GM18861 (cell line): ENCODE results near the gene TSC22D1.

Experiments used
- ATAC-seq: cut with Tn5 transposase; IDR thresholded peaks from one replicate; pipeline ENCODE4 v1.9.1; 2021; ENCODE audit not compliant: unreplicated experiment

Gene TSC22D1

GRCh38 chr13:44410328-44410859 lies 165.7 kb downstream of the TSC22D1 start:
- ATAC-seq = no peak

DNA sequence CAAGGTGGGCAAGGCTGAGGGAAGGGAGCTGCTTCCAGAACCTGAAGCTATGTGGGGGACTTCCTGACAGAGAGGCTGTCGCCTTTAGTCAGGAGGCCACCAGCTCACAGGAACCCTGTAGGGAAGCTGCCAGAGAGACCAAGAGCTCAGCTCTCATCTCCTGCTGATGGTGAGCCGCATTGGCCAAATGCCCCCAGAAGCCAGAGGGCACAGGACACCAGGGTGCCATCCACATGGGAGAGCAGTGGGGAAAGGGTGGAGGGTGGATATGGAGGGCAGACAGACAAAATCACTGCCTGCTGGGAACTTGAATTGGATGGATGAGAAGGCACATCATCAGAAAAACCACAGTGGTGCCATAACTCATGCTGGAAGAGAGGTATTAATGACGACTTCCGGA lies 166.5 kb downstream of the TSC22D1 start:
- no peak for ATAC-seq

DNA sequence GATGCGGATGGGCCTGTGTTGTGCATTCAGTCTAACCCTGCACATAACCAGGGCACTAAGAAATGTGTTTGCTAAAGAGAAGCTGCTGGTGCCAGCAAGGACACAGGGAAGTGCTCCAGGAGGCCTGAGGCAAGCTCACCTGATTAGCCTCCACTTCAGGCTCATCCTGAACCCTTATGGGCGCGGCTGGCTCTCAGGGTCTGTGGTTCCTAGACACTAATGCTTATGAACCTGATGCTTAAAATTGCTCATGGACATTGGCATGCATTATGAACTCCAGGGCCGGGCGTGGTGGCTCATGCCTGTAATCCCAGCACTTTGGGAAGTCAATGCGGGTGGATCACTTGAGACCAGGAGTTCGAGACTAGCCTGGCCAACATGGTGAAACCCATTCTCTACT lies 168.2 kb downstream of the TSC22D1 start:
- ATAC-seq = no peak

- no peak for ATAC-seq
These were observed 168.8 kb downstream of the TSC22D1 start for GRCh38 chr13:44407379-44407778.

GRCh38 chr13:44406617-44407016 lies 169.5 kb downstream of the TSC22D1 start:
- ATAC-seq = no peak

GRCh38 chr13:44404261-44405132 lies 171.6 kb downstream of the TSC22D1 start:
- ATAC-seq = no peak

DNA sequence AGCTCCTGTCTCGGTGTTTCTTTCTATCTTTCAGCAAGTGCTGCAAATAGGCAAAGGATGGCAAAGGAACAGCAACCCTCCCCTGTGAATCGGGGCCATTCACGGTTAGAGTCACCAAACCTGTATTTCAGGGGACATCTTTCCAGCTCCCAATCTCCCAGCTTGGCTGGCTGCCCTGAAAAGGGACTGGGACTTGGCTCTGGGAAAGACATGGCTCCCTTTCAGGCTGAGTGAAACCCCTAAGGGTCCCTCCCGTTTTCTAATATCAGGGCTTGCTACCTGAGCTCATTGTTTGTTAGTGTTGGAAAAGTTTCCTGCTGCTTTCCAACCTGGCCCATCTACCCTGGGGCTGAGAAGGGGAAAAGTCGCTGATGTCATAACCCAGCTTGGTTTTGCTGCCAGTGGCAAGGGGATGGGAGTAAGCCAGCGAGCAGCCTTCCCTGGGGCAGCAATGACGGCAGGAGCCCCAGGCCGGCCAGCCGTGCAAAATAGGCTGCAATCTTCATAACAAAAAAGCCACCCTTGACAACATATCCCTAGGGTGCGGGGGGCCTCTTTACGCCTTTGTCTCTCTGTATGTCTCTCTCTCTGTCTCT lies 172.6 kb downstream of the TSC22D1 start:
- ATAC-seq = no peak

GRCh38 chr13:44402899-44403445 lies 173.2 kb downstream of the TSC22D1 start:
- no peak for ATAC-seq

DNA sequence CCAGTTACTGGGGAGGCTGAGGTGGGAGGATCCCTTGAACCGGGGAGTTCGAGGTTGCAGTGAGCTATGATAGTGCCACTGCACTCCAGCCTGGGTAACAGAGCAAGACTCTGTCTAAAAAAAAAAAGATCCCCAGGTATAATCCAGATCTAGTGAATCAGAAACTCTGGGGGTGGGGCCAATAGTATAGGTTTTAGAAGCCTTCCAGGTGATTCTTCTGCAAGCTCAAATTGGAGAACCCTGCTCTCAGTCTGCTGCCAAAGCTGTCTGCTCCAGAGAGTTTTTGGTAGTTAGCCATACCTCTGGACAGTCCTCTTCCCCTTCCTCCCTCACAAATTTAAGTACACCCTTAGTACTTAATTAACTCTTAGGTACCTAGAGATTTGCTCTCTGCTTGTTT lies 174.6 kb downstream of the TSC22D1 start:
- no peak for ATAC-seq

DNA sequence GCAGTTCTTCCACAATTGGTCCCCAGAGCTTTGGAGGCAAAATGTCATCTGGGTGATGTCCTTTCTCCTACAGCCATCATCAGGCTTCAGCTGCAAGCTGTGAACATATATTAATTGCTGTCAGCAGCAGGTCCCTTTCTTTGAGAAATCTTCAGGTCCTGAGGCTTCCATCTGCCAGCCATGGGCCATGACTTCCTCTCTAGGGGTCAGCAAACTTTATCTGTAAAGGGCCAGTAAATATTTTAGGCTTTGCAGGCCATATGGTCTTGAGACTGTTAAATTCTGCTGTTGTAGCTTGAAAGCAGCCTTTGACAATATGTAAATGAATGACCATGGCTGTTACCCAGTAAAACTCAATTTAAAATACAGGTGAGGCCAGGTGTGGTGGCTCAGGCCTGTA lies 175.4 kb downstream of the TSC22D1 start:
- ATAC-seq = no peak

DNA sequence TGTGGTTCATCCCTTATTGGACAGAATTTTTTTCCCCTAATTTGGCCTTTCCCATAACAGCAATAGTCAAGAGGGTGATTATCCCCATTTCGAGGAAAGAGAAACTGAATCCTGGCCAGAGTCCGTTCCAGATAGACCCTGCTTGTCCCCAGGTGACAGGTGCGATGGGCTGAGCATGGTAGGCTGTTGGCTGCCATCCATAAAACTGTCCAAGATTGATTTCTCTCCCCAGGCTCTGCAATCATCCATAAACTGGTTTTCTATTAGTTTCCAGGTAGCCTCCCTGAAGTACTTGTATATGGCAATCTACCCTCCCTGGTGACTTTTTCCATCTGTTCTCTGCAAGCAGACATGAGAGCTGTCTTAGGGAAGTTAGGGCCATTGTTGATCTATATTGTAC lies 177.1 kb downstream of the TSC22D1 start:
- ATAC-seq = no peak

DNA sequence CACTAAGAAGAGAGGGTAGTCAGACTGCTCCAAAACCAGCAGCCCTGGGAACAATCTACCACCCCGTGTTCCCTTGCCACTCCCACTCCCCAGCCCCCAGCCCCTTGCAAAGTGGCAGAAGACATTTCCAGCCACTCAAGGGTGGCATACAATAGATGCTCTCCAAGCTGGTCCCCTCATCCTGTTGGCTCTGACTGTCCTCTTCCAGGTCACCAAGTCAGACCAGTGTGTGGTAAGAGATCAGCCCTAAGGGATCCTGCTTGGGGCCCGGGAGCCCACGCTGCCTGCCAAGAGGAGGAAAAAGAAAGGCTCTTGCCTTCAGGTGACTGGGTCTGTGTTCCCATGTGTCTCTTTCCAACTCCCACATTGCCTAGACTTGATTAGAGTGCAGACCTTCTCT lies 177.5 kb downstream of the TSC22D1 start:
- no peak for ATAC-seq

DNA sequence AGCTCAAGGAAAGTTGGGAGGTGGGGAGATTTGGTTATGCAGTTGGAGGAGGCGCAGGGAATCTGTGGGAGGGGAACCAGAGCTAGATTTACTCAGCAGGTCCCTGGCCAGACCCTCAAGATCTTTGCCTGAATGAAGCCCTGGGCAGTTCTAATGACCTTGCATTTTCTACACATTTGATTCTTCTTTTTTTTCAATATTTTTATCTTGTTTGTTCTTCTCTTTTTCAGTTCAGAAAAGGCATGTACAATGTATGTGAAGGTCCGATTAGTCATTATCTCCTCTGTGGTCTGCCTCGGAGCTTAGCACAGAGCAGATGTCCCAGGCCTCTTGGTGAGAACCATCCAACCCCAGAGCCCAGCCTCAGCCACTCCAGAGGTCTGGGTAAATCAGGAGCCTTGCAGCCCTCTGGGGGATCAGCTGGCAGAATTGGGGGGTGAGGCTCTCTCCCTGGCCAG lies 178.3 kb downstream of the TSC22D1 start:
- no peak for ATAC-seq

GRCh38 chr13:44396701-44397580 lies 179.2 kb downstream of the TSC22D1 start:
- no peak for ATAC-seq

GRCh38 chr13:44395976-44396694 lies 180.0 kb downstream of the TSC22D1 start:
- no peak for ATAC-seq

DNA sequence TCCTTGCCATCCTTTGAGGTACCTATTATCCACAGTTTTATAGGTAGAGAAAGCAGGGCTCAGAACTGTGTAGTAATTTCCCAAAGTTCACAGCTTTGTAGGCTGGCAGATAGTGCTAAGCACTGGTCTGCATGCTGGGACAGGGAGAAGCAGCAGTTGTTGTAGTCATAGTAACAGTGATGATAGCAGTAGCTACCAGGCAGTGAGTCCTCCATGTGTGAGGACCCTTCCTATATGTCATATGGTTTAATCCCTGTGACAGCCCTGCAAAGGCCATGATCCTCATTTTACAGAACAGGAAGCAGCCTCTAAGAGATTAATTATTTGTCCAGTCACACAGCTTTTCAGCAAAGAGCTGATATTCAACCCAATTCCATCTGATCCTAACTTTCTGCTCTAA lies 181.5 kb downstream of the TSC22D1 start:
- no peak for ATAC-seq

DNA sequence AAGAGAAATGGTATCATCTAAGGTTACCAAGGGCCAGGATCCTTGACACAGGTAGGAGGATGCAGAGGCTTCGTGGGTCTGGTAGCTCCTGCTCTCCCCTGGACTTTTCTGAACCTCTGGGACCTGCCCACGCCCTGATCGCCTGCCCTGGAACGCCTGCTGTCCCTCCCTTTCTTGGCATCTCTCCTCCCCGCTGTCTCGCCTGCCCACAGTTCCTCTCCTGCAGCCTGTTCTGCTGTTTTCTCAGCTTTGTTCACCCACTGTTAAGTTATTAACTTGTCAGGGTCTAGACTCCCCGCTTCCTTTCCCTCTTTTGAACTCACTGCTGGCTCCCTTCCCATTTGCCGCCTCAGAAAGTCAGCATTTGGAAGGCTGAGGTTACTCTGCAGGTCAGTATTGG lies 182.7 kb downstream of the TSC22D1 start:
- no peak for ATAC-seq

DNA sequence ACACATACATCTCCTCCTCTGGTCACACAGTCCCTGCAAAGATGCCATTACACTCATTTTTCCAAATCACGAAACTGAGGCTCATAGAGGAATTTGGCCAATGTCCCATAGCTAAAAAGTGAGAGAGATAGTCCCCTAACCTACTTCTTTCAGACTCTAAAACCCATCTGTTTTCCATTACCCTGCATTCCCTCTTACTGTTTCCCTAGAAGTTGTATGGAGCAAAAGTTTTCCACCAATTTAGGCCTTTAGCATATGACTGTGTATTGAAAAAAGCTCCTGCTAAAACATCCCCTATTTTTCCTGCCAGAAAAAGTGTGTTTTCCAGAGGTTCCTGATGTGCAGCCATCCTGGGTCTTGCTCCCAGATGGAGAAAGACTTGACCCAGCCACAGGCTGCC lies 186.3 kb downstream of the TSC22D1 start:
- ATAC-seq = no peak

DNA sequence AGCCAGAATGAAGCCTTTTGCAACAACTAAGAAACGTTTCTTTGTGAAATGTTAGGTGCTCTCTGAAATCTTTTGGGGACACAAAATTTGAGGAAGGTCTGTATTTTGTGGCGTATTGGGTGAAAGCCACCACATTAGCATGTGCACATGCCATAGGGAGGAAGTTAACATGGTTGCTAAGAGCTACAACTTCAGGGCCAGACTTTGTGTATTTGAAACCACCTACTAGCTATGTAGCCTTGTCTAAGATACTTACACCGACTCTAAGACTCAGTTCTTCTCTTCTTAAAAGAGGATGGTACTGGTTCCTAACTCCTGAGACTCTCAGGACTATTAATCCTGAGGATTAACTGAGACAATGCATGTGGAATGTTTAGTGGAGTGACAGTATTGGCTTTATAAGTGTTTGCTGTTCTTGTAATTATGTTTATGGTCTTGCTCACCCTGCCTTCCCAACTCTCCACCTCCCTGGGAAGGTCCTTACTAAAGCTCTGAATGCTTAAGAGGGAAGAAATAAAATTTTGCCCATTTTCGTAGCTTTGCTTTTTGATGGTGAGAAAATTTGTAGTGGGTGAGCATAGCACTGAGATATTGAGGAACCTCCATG lies 187.0 kb downstream of the TSC22D1 start:
- no peak for ATAC-seq
